Activated CD4-positive, alpha-beta T cell treated with anti-CD3 and anti-CD28 coated beads, Interleukin-2, amount 50 U/mL, for 4 hours (primary cell): ENCODE results near the gene S100A5.
A peak's percentile ranks its signal among the peaks of the same experiment; 100 is the strongest.
"Not testable (repeated sequence)": the region's sequence is repeated elsewhere in the genome, so short reads cannot be mapped to it uniquely, and the experiment has no call there.

Experiments used
- DNase-seq, 2 experiments: peaks; one replicate each; pipeline ENCODE4 v3.0.0-alpha.2; 2020

Gene S100A5

GRCh38 chr1:153566414-153567371 lies 26.0 kb upstream of the S100A5 start:
- DNase-seq = peak; percentile 87 to 90

GRCh38 chr1:153565529-153566374 lies 25.0 kb upstream of the S100A5 start, which contains the start of gene S100A2:
TSS of gene S100A2 (minus strand) at chr1:153565844. CDS start at chr1:153563877, 1,967 bp downstream.
- peak; percentile 31 to 41 for DNase-seq

- DNase-seq = no peak
These were observed 23.3 kb upstream of the S100A5 start for GRCh38 chr1:153563991-153564390.

- no peak for DNase-seq
These were observed 22.8 kb upstream of the S100A5 start for GRCh38 chr1:153563483-153563901.

- DNase-seq = not testable (repeated sequence)
These were observed 21.3 kb upstream of the S100A5 start for GRCh38 chr1:153562021-153562420.

GRCh38 chr1:153561466-153561985 lies 20.8 kb upstream of the S100A5 start:
- DNase-seq = no peak

- no peak for DNase-seq
These were observed 20.2 kb upstream of the S100A5 start for GRCh38 chr1:153560771-153561465.

- DNase-seq = no peak
These were observed 19.5 kb upstream of the S100A5 start for GRCh38 chr1:153560241-153560640.

GRCh38 chr1:153557877-153558276 lies 17.1 kb upstream of the S100A5 start:
- DNase-seq = no peak

- DNase-seq = no peak
These were observed 15.6 kb upstream of the S100A5 start for GRCh38 chr1:153556348-153556747.

- no peak for DNase-seq
These were observed 13.3 kb upstream of the S100A5 start for GRCh38 chr1:153553830-153554541.

GRCh38 chr1:153553096-153553495 lies 12.4 kb upstream of the S100A5 start:
- DNase-seq = no peak

GRCh38 chr1:153552335-153552734 lies 11.6 kb upstream of the S100A5 start:
- no peak for DNase-seq

GRCh38 chr1:153550827-153551500 lies 10.2 kb upstream of the S100A5 start:
- DNase-seq = no peak

GRCh38 chr1:153550398-153550758 lies 9.6 kb upstream of the S100A5 start:
- DNase-seq = no peak

- no peak for DNase-seq
These were observed 9.1 kb upstream of the S100A5 start for GRCh38 chr1:153549741-153550397.

- DNase-seq = no peak
These were observed 8.3 kb upstream of the S100A5 start, which contains the start of gene S100A3 for GRCh38 chr1:153548722-153549688. TSS of gene S100A3 (minus strand) at chr1:153549258. CDS start at chr1:153548485, 773 bp downstream.

GRCh38 chr1:153547560-153548551 lies 7.1 kb upstream of the S100A5 start:
- DNase-seq = no peak
